Measurements from ENCODE around the gene NKAPL.
"Not testable (repeated sequence)": the region's sequence is repeated elsewhere in the genome, so short reads cannot be mapped to it uniquely, and the experiment has no call there.

NKAPL gene

DNA sequence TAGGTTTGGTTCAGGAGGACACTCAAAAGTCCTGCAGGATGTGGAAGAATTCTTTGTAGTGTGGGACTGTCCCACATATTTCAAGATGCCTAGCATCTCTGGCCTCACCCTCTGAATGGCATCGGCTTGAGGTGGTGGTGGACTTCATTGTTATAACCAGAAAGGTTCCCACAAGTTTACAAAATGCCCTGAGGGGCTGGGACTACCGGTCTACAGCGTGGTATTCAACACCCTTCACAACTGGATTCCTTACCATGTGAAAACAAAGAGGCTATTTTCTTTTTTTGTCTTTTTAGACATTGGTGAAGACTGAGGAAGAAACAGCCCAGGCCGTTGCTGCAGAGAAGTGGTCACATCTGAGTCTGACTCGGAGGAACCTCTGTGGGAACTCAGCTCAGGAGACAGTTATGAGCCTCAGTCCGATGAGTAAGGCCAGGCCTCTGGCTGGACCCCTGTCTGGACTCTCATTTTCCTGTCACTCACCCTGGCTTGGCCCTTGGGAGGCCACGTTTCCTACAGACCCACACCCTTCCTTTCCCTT is 37.5 kb downstream of the NKAPL start:
- no peak for DNase-seq (ENCODE audit: low read depth)

DNA sequence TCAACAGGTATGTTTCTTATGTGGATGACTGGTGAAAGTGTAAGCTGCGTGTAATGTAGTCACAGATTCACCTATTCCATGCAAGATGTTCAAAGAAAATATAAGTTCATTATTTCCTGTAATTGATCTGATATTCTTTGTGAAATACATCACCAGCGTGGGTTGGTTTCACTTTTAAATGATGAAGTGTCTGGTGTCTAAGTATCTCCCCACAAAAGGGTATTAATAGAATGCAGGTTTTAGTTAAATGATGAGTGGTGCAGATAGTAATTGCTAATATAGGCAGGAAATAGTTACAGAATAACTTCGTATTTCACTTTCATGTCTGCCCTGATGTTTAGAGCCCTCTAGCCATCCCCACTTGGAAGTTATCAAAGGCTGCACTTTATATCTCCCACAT is 44.5 kb downstream of the NKAPL start:
- no peak for DNase-seq (ENCODE audit: low read depth)

DNA sequence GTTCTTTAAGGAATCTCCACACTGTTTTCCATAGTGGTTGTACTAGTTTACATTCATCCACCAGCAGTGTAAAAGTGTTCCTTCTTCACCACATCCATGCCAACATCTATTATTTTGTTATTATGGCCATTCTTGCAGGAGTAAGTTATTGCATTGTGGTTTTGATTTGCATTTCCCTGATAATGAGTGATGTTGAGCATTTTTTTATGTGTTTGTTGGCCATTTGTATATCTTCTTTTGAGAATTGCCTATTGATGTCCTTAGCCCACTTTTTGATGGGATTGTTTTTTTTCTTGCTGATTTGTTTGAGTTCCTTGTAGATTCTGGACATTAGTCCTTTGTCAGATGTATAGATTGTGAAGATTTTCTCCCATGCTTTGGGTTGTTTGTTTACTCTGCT is 47.3 kb downstream of the NKAPL start:
- DNase-seq (ENCODE audit: low read depth), result not testable (repeated sequence)
